Measurements from ENCODE around the gene TRIM38.

TRIM38 gene

DNA sequence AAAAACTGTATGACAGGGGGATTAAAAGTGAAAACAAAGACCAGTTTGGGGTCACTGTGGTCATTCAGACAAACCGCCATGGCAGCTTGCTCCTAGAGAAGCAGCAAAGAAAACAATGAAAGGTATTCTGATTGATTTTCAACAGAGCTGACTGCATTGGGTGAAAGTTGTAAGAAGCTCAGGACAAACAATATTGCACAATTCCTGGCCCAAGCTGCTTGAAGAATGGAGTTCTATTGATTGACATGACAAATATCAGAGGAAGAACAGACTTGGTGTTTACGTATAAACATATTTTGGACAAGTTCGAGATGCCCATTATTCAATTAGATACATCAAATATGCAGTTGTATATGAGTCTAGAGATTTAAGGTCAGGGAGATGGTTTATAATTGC is 62.0 kb downstream of the TRIM38 start:
- Histone ChIP-seq H2AFZ (ENCODE audit: low read depth, low read length) (no peak overlapping the region), H3K9me3 (ENCODE audit: low read length) (no peaks in the 10 kb centered on the region), H3K4me1 (ENCODE audit: insufficient read depth, low read length) (peaks cover 32% of the 10 kb centered on the region), H3K27me3 (ENCODE audit: insufficient read depth, low read length) (no peaks in the 10 kb centered on the region), H3K4me3 (ENCODE audit: low read length) (no peak overlapping the region), H3K36me3 (ENCODE audit: insufficient read depth, low read length) (no peaks in the 10 kb centered on the region)

GRCh38 chr6:26025047-26025893 is 62.7 kb downstream of the TRIM38 start:
- Histone ChIP-seq H3K4me1 (ENCODE audit: insufficient read depth, low read length) (peaks cover 35% of the 10 kb centered on the region), H3K9me3 (ENCODE audit: low read length) (no peaks in the 10 kb centered on the region), H3K4me3 (ENCODE audit: low read length) (peak overlapping the region; percentile 53), H2AFZ (ENCODE audit: low read depth, low read length) (no peak overlapping the region), H3K27me3 (ENCODE audit: insufficient read depth, low read length) (no peaks in the 10 kb centered on the region), H3K36me3 (ENCODE audit: insufficient read depth, low read length) (no peaks in the 10 kb centered on the region)

DNA sequence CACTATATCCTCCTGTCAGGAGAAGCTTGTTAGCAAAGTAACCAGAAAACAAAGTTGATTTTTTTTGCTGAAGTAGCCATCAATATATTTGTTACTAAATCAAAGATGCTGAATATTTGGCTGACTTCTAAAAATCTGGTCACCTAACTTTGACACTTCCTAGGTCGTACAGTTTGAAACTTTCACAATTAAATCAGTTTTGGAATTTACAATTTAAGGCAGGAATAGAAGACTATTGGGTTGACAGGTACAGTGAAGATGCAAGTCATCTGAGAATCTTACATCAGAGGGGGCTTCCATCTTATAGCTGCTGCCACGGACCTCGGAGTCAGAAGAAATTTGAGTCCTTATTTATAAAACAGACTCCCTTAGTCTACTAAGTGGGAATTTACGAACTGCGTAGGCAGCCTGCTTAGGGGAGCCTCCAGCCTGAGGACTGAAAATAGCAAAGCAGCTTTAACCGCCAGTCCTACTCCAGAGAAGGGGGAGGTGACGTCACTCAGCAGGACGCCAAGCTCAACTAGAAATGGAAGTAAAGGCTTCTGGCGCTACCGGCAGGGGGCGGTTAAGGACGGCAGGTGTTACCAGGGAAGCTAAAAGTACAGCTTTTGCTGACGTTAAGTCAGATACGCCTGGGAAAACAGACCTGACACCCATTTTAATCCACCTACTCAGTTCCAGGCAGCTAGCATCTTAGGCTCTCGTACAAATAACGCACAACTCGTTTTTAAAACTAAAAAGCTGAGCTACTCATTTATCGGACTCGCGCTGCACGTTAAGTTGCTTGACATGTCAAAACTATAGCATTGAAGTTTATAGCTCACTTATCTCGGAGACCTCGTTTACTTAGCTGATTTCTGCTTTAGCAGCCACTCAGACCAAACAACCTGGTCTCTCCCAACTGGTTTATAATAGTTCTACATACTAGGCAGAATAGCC is 63.6 kb downstream of the TRIM38 start:
- no peaks in the 10 kb centered on the region for H3K9me3 ChIP-seq (ENCODE audit: low read length)
- H3K4me1 ChIP-seq (ENCODE audit: insufficient read depth, low read length), result peaks cover 38% of the 10 kb centered on the region
- peak overlapping the region; percentile 53 for H3K4me3 ChIP-seq (ENCODE audit: low read length)
- no peak overlapping the region for H2AFZ ChIP-seq (ENCODE audit: low read depth, low read length)
- H3K27me3 ChIP-seq (ENCODE audit: insufficient read depth, low read length), result no peaks in the 10 kb centered on the region
- H3K36me3 ChIP-seq (ENCODE audit: insufficient read depth, low read length), result no peaks in the 10 kb centered on the region

DNA sequence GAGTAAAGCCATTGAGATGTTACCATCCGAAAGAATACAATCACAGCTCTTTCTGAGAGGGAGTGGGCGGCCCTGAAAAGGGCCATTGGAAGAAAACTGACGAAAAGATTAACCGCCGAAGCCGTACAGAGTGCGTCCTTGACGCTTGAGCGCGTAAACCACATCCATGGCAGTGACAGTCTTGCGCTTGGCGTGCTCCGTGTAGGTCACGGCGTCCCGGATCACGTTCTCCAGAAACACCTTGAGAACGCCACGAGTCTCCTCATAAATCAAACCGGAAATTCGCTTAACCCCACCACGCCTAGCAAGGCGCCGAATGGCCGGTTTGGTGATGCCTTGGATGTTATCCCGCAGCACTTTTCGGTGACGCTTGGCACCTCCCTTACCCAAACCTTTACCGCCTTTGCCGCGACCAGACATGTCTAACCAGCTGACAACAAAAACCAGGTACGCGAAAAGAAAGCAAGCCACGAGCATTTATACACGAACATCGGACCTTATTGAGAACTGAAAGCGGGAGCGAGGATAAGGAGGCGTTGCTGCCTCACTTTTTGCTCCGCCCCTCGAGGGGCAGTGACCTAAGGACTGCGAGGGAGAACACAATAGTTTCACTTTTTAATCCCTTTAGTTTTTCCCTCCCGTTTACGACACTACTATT is 64.4 kb downstream of the TRIM38 start:
- Histone ChIP-seq H3K36me3 (ENCODE audit: insufficient read depth, low read length) (no peaks in the 10 kb centered on the region), H3K4me1 (ENCODE audit: insufficient read depth, low read length) (peaks cover 42% of the 10 kb centered on the region), H3K4me3 (ENCODE audit: low read length) (peak overlapping the region; percentile 53), H3K9me3 (ENCODE audit: low read length) (no peaks in the 10 kb centered on the region), H3K27me3 (ENCODE audit: insufficient read depth, low read length) (no peaks in the 10 kb centered on the region), H2AFZ (ENCODE audit: low read depth, low read length) (no peak overlapping the region)

GRCh38 chr6:26027491-26028211 is 65.0 kb downstream of the TRIM38 start:
- Histone ChIP-seq H3K4me1 (ENCODE audit: insufficient read depth, low read length) (peaks cover 45% of the 10 kb centered on the region), H3K4me3 (ENCODE audit: low read length) (peak overlapping the region; percentile 53)

GRCh38 chr6:26028212-26028745 is 65.7 kb downstream of the TRIM38 start:
- no peaks in the 10 kb centered on the region for H3K9me3 ChIP-seq (ENCODE audit: low read length)
- H3K4me1 ChIP-seq (ENCODE audit: insufficient read depth, low read length), result peaks cover 46% of the 10 kb centered on the region
- H3K4me3 ChIP-seq (ENCODE audit: low read length), result no peak overlapping the region

More at GRCh38 chr6:26027491-26028211, 65.0 kb downstream of the TRIM38 start:
- H3K9me3 ChIP-seq (ENCODE audit: low read length), result no peaks in the 10 kb centered on the region
- no peak overlapping the region for H2AFZ ChIP-seq (ENCODE audit: low read depth, low read length)
- no peaks in the 10 kb centered on the region for H3K27me3 ChIP-seq (ENCODE audit: insufficient read depth, low read length)
- no peaks in the 10 kb centered on the region for H3K36me3 ChIP-seq (ENCODE audit: insufficient read depth, low read length)

GRCh38 chr6:26028746-26029569 is 66.4 kb downstream of the TRIM38 start:
- Histone ChIP-seq H3K9me3 (ENCODE audit: low read length) (no peaks in the 10 kb centered on the region), H3K4me1 (ENCODE audit: insufficient read depth, low read length) (peaks cover 46% of the 10 kb centered on the region), H3K4me3 (ENCODE audit: low read length) (no peak overlapping the region), H3K27me3 (ENCODE audit: insufficient read depth, low read length) (no peaks in the 10 kb centered on the region), H3K36me3 (ENCODE audit: insufficient read depth, low read length) (no peaks in the 10 kb centered on the region), H2AFZ (ENCODE audit: low read depth, low read length) (no peak overlapping the region)

More at GRCh38 chr6:26028212-26028745, 65.7 kb downstream of the TRIM38 start:
- Histone ChIP-seq H2AFZ (ENCODE audit: low read depth, low read length) (no peak overlapping the region), H3K27me3 (ENCODE audit: insufficient read depth, low read length) (no peaks in the 10 kb centered on the region), H3K36me3 (ENCODE audit: insufficient read depth, low read length) (no peaks in the 10 kb centered on the region)

GRCh38 chr6:26029570-26029856 is 66.9 kb downstream of the TRIM38 start:
- Histone ChIP-seq H3K27me3 (ENCODE audit: insufficient read depth, low read length) (no peaks in the 10 kb centered on the region), H2AFZ (ENCODE audit: low read depth, low read length) (no peak overlapping the region), H3K9me3 (ENCODE audit: low read length) (no peaks in the 10 kb centered on the region), H3K36me3 (ENCODE audit: insufficient read depth, low read length) (no peaks in the 10 kb centered on the region), H3K4me3 (ENCODE audit: low read length) (no peak overlapping the region), H3K4me1 (ENCODE audit: insufficient read depth, low read length) (peaks cover 48% of the 10 kb centered on the region)

DNA sequence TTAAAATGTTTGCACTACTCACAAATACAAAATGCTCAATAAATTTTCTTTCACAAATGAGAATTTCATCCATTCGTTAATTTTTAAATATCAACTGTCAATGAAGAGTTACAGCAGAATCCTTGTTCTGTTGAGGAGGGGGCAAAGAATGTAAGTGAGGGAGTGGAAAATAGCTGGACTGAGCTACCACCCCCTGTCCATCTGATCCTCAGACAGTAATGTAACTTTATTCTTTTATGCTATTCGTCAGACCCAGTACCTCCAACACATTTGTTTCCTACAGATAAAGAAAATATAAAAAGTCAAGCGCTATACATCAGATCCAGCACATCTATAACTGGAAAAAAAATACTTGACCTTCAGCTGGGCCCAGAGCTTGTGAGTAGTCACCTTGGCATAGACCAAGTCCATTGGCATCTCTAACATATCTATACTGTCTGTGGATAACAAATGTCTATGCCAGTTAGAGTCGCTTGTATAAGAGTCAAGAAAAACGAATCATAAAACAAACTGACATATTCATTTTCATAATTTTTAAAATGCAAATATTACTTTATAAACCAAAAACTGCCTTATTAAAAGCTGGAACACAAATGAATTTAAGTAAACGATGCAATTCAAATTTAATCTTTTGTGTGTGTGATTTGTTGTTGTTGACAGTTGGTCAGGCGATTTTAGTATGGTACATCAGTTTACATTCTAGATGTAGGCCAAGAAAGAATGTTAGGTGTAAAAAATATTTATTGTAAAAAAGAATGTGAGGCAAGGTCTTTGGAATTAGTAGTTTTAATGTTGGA is 67.5 kb downstream of the TRIM38 start:
- H2AFZ ChIP-seq (ENCODE audit: low read depth, low read length), result no peak overlapping the region
- H3K27me3 ChIP-seq (ENCODE audit: insufficient read depth, low read length), result no peaks in the 10 kb centered on the region
- H3K4me1 ChIP-seq (ENCODE audit: insufficient read depth, low read length), result peaks cover 47% of the 10 kb centered on the region
- no peak overlapping the region for H3K4me3 ChIP-seq (ENCODE audit: low read length)
- H3K9me3 ChIP-seq (ENCODE audit: low read length), result no peaks in the 10 kb centered on the region
- H3K36me3 ChIP-seq (ENCODE audit: insufficient read depth, low read length), result no peaks in the 10 kb centered on the region

DNA sequence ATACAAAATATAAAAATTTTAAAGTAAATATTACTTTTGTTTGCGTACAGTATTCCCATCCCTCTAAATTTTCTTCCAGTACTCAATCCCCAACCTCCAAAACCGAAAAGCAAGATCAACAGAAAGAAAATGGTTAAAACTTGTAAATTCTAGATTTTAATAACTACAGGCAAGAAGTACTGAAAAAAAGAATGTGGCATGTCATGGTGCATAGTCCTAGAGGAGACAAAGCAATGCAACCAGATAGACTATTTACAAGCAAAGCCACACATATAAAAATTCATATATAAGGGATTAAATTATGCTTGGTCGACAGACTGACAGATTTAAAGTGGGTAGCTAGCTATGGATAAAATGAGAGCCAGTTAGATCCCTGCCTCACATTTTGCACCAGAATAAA is 68.1 kb downstream of the TRIM38 start:
- Histone ChIP-seq H3K9me3 (ENCODE audit: low read length) (no peaks in the 10 kb centered on the region), H3K4me1 (ENCODE audit: insufficient read depth, low read length) (peaks cover 45% of the 10 kb centered on the region), H3K4me3 (ENCODE audit: low read length) (peak overlapping the region; percentile 80), H3K27me3 (ENCODE audit: insufficient read depth, low read length) (no peaks in the 10 kb centered on the region), H2AFZ (ENCODE audit: low read depth, low read length) (no peak overlapping the region), H3K36me3 (ENCODE audit: insufficient read depth, low read length) (no peaks in the 10 kb centered on the region)

DNA sequence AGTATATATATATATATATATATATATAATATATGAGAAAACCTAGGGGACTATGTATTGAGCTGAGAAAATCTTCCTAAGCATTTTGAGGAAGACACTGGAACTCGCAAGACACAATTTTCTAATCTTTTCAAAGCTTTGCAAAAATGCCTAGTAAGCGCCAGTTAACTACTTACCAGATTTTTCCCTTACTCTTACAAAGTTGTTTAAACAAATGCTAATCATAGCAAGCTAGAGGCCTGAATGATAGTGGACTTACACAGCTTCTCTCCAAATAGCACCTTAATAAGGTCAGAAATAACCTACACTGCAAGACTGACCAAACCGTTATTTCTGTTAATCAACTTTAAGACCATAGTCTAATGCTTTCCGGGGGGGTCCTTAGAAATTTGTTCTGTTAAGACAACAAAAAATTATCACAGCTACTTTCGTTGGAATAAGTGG is 68.6 kb downstream of the TRIM38 start:
- H3K27me3 ChIP-seq (ENCODE audit: insufficient read depth, low read length), result no peaks in the 10 kb centered on the region
- no peaks in the 10 kb centered on the region for H3K36me3 ChIP-seq (ENCODE audit: insufficient read depth, low read length)
- H3K4me1 ChIP-seq (ENCODE audit: insufficient read depth, low read length), result peaks cover 40% of the 10 kb centered on the region
- no peaks in the 10 kb centered on the region for H3K9me3 ChIP-seq (ENCODE audit: low read length)
- H3K4me3 ChIP-seq (ENCODE audit: low read length), result peak overlapping the region; percentile 80
- no peak overlapping the region for H2AFZ ChIP-seq (ENCODE audit: low read depth, low read length)
